GM23338 (cell line): ENCODE measurements around the gene TMC2. TPM values are rescaled to one million over a fixed set of nuclear protein-coding genes. Genes with fewer than 3 reads are reported as not detected.

Experiments
- ATAC-seq: fragments of 200-7000 bp; cut with Tn5 transposase; 3 replicates; pipeline ENCODE4 v1.9.1; 2020
- DNase-seq: peaks from one replicate; pipeline ENCODE4 v3.0.0-alpha.2; 2015; ENCODE audit warnings: low spot score
- H2AFZ ChIP-seq: fragments of 200-600 bp; sonication (generic); 2 replicates; pipeline ENCODE4 v1.8.0; 2016; ENCODE audit warnings: antibody characterized with exemption, mild to moderate bottlenecking, moderate library complexity
- H3F3A ChIP-seq: fragments of 200-600 bp; sonication (generic); replicated peaks from 2 replicates; pipeline ENCODE4 v1.8.0; 2017; ENCODE audit warnings: antibody characterized with exemption, mixed run types, low read depth
- H3K27ac ChIP-seq: fragments of 200-600 bp; sonication (generic); 2 replicates; pipeline ENCODE4 v1.6.1; 2016; ENCODE audit warnings: low read depth
- H3K27me3 ChIP-seq: fragments of 200-600 bp; sonication (generic); 2 replicates; pipeline ENCODE4 v1.8.0; 2016; ENCODE audit warnings: mild to moderate bottlenecking, mixed run types, moderate library complexity; ENCODE audit not compliant: insufficient read depth
- H3K36me3 ChIP-seq: fragments of 200-600 bp; sonication (generic); 2 replicates; pipeline ENCODE4 v1.8.0; 2016; ENCODE audit warnings: mild to moderate bottlenecking; ENCODE audit not compliant: insufficient read depth
- H3K4me1 ChIP-seq: fragments of 200-600 bp; sonication (generic); 2 replicates; pipeline ENCODE4 v1.8.0; 2016; ENCODE audit warnings: mild to moderate bottlenecking, moderate library complexity; ENCODE audit not compliant: insufficient read depth
- H3K4me2 ChIP-seq: fragments of 200-600 bp; sonication (generic); 2 replicates; pipeline ENCODE4 v1.7.1; 2017; ENCODE audit warnings: mixed run types
- H3K4me3 ChIP-seq: fragments of 200-600 bp; sonication (generic); 2 replicates; pipeline ENCODE4 v1.6.1; 2016; ENCODE audit warnings: mixed run types
- H3K79me2 ChIP-seq: fragments of 200-600 bp; sonication (generic); replicated peaks from 2 replicates; pipeline ENCODE4 v1.8.0; 2017; ENCODE audit warnings: mild to moderate bottlenecking; ENCODE audit not compliant: insufficient read depth
- H3K9me2 ChIP-seq: fragments of 200-600 bp; sonication (generic); 2 replicates; pipeline ENCODE4 v1.8.0; 2017; ENCODE audit not compliant: insufficient read depth
- H4K20me1 ChIP-seq: fragments of 200-600 bp; sonication (generic); replicated peaks from 2 replicates; pipeline ENCODE4 v1.8.0; 2017; ENCODE audit warnings: mild to moderate bottlenecking; ENCODE audit not compliant: insufficient read depth
- H3K27ac Mint-ChIP-seq: 2 replicates; pipeline ENCODE4 v1.8.0; 2020; ENCODE audit warnings: inconsistent platforms, mild to moderate bottlenecking, moderate library complexity, mixed read lengths
- H3K27me3 Mint-ChIP-seq: 3 replicates; pipeline ENCODE4 v1.8.0; 2022; ENCODE audit warnings: low read depth, mild to moderate bottlenecking, moderate library complexity, mixed read lengths, inconsistent platforms; ENCODE audit not compliant: insufficient read depth, poor library complexity
- H3K36me3 Mint-ChIP-seq: 3 replicates; pipeline ENCODE4 v1.8.0; 2021; ENCODE audit warnings: low read depth, mild to moderate bottlenecking, inconsistent platforms, moderate library complexity, mixed read lengths
- H3K4me1 Mint-ChIP-seq: 3 replicates; pipeline ENCODE4 v1.8.0; 2020; ENCODE audit warnings: mild to moderate bottlenecking, inconsistent platforms, mixed read lengths
- H3K4me3 Mint-ChIP-seq: 3 replicates; pipeline ENCODE4 v1.8.0; 2021; ENCODE audit warnings: moderate library complexity, mild to moderate bottlenecking, inconsistent platforms, mixed read lengths
- H3K9me3 Mint-ChIP-seq: 3 replicates; pipeline ENCODE4 v1.8.0; 2020; ENCODE audit warnings: moderate library complexity, mild to moderate bottlenecking, inconsistent platforms, mixed read lengths
- EZH2phosphoT487 ChIP-seq: fragments of 200-600 bp; sonication (generic); IDR thresholded peaks from one replicate; pipeline ENCODE4 v1.8.1; 2018; ENCODE audit warnings: antibody characterized with exemption; ENCODE audit not compliant: unreplicated experiment
- POLR2AphosphoS5 ChIP-seq: IDR thresholded peaks from 2 replicates; pipeline ENCODE4 v1.6.1; 2016; ENCODE audit warnings: antibody characterized with exemption, low read depth
- STAT1 ChIP-seq: IDR thresholded peaks from one replicate; pipeline ENCODE4 v1.6.1; 2016; ENCODE audit warnings: antibody characterized with exemption; ENCODE audit not compliant: unreplicated experiment
- ZNF331 ChIP-seq: fragments of 250-450 bp; sonication (Bioruptor Pico); IDR thresholded peaks from 2 replicates; pipeline ENCODE4 v1.5.0; 2020; ENCODE audit warnings: low read depth, mild to moderate bottlenecking, moderate library complexity
- ZNF462 ChIP-seq: fragments of 250-450 bp; sonication (Bioruptor Pico); IDR thresholded peaks from 2 replicates; pipeline ENCODE4 v1.5.0; 2020; ENCODE audit warnings: mild to moderate bottlenecking, moderate library complexity
- polyA plus RNA-seq: library from polyadenylated mRNA; unstranded; fragments of >200 nt; fragmentation: Nextera tagmentation; extraction: Ambion mirVana; gene quantifications from 2 replicates; pipeline ENCODE4 v1.2.1, GENCODE V29; 2016
- total RNA-seq: library from RNA; depleted of rRNA; stranded (reverse); fragments of >200 nt; shearing (Covaris generic); gene quantifications from 2 replicates; pipeline ENCODE4 v1.2.3, GENCODE V29; 2014
- TF ChIP-seq, protein P1 (sequence below): IDR thresholded peaks from one replicate; pipeline ENCODE4 v1.6.1; 2018; ENCODE audit warnings: antibody characterized with exemption; ENCODE audit not compliant: unreplicated experiment

TMC2 gene
- total and polyA plus RNA-seq, 2 experiments from 2014 or later = not detected

DNA sequence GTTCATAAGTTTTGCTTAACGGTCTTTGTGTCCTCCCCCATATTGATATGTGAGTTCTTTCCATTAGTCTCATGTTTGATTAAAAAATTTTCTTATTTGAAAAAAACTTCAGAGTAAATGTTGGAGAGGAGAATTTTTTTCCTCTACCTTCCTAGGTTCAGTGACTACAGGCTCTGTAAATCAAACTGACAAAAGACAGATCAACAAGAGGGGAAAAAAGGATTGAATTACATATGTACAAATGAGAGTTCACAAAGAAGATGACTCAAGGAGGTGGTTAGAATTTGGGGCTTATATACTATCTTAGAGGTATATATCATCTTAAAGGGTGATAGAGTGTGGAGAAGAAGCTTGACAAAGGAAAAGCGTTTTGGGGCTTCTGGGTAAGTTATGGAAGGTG lies 5.6 kb downstream of the TMC2 start (continued):
- TF ChIP-seq ZNF462 (CRISPR knock-in tag) (no peak), ZNF331 (CRISPR knock-in tag) (no peak)

GRCh38 chr20:2542361-2542760 lies 6.0 kb downstream of the TMC2 start:
- no peak overlapping the region for H3K27ac ChIP-seq
- Mint-ChIP-seq H3K9me3 (no peaks in the 10 kb centered on the region), H3K27me3 (peaks cover 5% of the 10 kb centered on the region), H3K27ac (no peak overlapping the region), H3K4me1 (no peaks in the 10 kb centered on the region), H3K4me3 (no peak overlapping the region), H3K36me3 (no peaks in the 10 kb centered on the region)
- H3K4me1 ChIP-seq = no peaks in the 10 kb centered on the region
- no peaks in the 10 kb centered on the region for H3K36me3 ChIP-seq
- H3K9me2 ChIP-seq = peaks cover 10% of the 10 kb centered on the region; the same call in 1 of the 2 replicates
- H3K27me3 ChIP-seq = peaks cover 17% of the 10 kb centered on the region
- no peaks in the 10 kb centered on the region for H3K79me2 ChIP-seq
- no peak overlapping the region for H3K4me3 ChIP-seq
- H4K20me1 ChIP-seq = no peaks in the 10 kb centered on the region; the same call in 1 of the 2 replicates
- H3K4me2 ChIP-seq = no peak overlapping the region
- no peak overlapping the region for H2AFZ ChIP-seq
- H3F3A ChIP-seq = no peaks in the 10 kb centered on the region
- no peak for DNase-seq
- no peak for ATAC-seq
- TF ChIP-seq STAT1 (no peak), ZNF462 (CRISPR knock-in tag) (no peak), ZNF331 (CRISPR knock-in tag) (no peak), EZH2phosphoT487 (no peak), POLR2AphosphoS5 (no peak)
- TF ChIP-seq, protein P1, sequence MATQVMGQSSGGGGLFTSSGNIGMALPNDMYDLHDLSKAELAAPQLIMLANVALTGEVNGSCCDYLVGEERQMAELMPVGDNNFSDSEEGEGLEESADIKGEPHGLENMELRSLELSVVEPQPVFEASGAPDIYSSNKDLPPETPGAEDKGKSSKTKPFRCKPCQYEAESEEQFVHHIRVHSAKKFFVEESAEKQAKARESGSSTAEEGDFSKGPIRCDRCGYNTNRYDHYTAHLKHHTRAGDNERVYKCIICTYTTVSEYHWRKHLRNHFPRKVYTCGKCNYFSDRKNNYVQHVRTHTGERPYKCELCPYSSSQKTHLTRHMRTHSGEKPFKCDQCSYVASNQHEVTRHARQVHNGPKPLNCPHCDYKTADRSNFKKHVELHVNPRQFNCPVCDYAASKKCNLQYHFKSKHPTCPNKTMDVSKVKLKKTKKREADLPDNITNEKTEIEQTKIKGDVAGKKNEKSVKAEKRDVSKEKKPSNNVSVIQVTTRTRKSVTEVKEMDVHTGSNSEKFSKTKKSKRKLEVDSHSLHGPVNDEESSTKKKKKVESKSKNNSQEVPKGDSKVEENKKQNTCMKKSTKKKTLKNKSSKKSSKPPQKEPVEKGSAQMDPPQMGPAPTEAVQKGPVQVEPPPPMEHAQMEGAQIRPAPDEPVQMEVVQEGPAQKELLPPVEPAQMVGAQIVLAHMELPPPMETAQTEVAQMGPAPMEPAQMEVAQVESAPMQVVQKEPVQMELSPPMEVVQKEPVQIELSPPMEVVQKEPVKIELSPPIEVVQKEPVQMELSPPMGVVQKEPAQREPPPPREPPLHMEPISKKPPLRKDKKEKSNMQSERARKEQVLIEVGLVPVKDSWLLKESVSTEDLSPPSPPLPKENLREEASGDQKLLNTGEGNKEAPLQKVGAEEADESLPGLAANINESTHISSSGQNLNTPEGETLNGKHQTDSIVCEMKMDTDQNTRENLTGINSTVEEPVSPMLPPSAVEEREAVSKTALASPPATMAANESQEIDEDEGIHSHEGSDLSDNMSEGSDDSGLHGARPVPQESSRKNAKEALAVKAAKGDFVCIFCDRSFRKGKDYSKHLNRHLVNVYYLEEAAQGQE = no peak
